Natural killer cell treated with Interleukin-12 subunit alpha and Interleukin-12 subunit beta and Interleukin-15 and Interleukin-18, amount 100 ng/mL, for 72 hours (primary cell): ENCODE data around the gene DPF3. TPM values are rescaled to one million over a fixed set of nuclear protein-coding genes. Genes with fewer than 3 reads are reported as not detected.

ENCODE experiments used
- ATAC-seq, 2 donors: fragments of 150-1000 bp; cut with Tn5 transposase in 1 of 2; sonication (Bioruptor Pico), chemical (Tn5 transposase) in 1 of 2; 2 replicates each; pipeline ENCODE4 v1.10.0; 2021
- DNase-seq: peaks from one replicate; pipeline ENCODE4 v3.0.0; 2022; ENCODE audit warnings: low spot score
- H3K27ac Mint-ChIP-seq, 2 donors: 1 replicate in 1 of 2; 2 replicates in 1 of 2; pipeline ENCODE4 v1.8.0; 2022; ENCODE audit warnings: mixed read lengths in 2 of 2, mild to moderate bottlenecking in 1 of 2, moderate library complexity in 1 of 2
- H3K27me3 Mint-ChIP-seq, 2 donors: 1 replicate in 1 of 2; 2 replicates in 1 of 2; pipeline ENCODE4 v1.8.0; 2022; ENCODE audit warnings: mixed read lengths in 2 of 2
- H3K36me3 Mint-ChIP-seq: one replicate; pipeline ENCODE4 v1.8.0; 2022; ENCODE audit warnings: mixed read lengths
- H3K4me1 Mint-ChIP-seq, 2 donors: 1 replicate in 1 of 2; 2 replicates in 1 of 2; pipeline ENCODE4 v1.8.0; 2022; ENCODE audit warnings: low read depth in 2 of 2, mixed read lengths in 2 of 2, mild to moderate bottlenecking in 1 of 2
- H3K4me3 Mint-ChIP-seq: one replicate; pipeline ENCODE4 v1.8.0; 2022; ENCODE audit warnings: mixed read lengths
- H3K9me3 Mint-ChIP-seq: 2 replicates; pipeline ENCODE4 v1.8.0; 2022; ENCODE audit warnings: mixed read lengths
- total RNA-seq, 2 donors: library from RNA; stranded (reverse); gene quantifications; one replicate each; pipeline ENCODE4 v1.2.3, GENCODE V29; 2022

DPF3 gene
- total RNA-seq, 2 donors from 2014 or later = 11.8 to 13.2 TPM

DNA sequence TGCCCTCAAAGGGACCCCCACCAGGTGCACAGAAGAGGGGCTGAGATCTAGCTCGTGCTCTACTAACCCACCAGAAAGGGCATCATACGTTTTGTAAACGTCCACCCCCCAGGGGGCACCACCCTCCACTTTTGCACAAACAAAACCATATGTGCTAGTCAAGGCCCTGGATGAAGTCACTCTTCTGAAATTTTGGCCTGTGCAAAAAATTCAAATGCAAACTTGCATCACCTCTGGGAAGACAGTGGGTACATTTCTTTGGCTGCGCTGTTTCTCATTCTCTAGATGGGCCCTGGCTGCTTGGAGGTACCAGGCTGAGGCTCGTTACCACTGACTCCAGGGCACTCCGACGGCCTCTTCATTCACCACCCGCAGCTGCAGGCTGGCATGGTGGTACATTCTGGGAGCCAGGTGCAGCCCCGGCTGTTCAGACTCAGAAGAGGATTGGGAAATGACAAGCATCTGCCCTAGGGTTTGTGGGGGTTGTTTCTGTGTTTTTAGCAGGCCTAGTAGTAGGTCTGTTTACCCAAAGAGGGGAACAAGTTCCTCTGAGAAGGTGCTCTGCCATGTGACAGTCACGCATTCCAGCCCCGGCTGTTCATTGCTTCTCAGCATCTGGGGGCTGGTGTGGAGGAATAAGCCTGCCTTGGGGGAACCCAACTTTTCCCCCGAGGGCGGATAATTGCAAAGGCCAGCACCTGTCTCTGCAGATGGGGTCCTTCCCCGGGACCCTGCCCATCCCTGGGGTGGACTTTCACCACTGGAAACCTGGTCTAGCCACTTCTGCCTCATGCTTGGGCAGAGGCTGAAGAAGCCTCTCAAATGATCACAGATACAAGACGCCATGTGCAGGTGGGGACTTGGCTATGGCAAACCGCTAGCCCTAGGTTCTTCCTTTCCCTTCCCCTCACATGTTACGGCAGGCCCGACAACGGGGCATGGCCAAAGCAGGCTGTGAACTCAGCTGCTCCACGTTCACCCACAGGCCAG is 147.6 kb downstream of the DPF3 start:
- DNase-seq (no peak), ATAC-seq (no peak)
- no peak overlapping the region for H3K4me3 Mint-ChIP-seq
- H3K27me3 Mint-ChIP-seq = no peaks in the 10 kb centered on the region
- no peak overlapping the region for H3K27ac Mint-ChIP-seq
- H3K4me1 Mint-ChIP-seq = no peaks in the 10 kb centered on the region
- peaks cover 6% of the 10 kb centered on the region for H3K9me3 Mint-ChIP-seq
- peaks cover 10% of the 10 kb centered on the region for H3K36me3 Mint-ChIP-seq

GRCh38 chr14:72745546-72745945 is 148.4 kb downstream of the DPF3 start:
- Mint-ChIP-seq H3K27ac (no peak overlapping the region), H3K27me3 (no peaks in the 10 kb centered on the region), H3K9me3 (peaks cover 6% of the 10 kb centered on the region), H3K4me1 (peaks cover under 1 to 2% of the 10 kb centered on the region in 2 donors), H3K4me3 (no peak overlapping the region), H3K36me3 (peaks cover 10% of the 10 kb centered on the region)
- ATAC-seq = no peak
- DNase-seq = no peak

DNA sequence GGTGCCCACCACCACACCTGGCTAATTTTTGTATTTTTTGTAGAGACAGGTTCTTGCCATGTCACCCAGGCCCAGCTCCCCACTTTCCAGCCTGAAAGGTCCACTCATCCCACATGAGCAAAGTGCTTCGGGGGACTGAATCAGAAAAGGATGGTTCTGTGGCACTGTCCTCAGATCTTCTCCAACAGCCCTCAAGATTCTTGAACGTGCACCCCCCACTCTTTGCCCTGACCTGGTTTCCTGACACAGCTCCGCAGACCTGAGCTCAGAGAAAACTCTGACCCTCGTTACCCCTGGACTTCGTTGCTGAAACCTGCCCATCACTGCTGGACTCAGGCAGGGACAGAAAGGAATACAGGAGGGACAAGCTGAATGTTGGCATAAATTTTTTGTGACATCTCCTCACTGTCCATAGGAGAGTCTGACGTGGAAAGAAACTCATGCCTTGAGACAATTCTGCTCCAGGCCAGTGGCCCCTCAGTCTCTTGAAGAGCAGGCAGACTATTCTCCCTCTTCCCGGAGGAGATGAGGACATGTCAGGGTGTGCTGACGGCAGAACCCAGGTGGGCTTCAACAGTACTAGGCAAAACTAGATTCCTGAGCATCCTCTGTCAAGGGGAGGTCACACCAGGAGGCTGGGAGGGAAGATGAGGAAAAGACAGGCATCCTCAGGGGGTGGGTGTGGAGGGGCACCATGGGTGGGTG is 149.3 kb downstream of the DPF3 start:
- no peak for DNase-seq
- Mint-ChIP-seq H3K4me3 (no peak overlapping the region), H3K36me3 (peaks cover 10% of the 10 kb centered on the region), H3K9me3 (peaks cover 6% of the 10 kb centered on the region), H3K4me1 (peaks cover 9 to 11% of the 10 kb centered on the region in 2 donors), H3K27ac (no peak overlapping the region), H3K27me3 (no peaks in the 10 kb centered on the region)
- no peak for ATAC-seq

DNA sequence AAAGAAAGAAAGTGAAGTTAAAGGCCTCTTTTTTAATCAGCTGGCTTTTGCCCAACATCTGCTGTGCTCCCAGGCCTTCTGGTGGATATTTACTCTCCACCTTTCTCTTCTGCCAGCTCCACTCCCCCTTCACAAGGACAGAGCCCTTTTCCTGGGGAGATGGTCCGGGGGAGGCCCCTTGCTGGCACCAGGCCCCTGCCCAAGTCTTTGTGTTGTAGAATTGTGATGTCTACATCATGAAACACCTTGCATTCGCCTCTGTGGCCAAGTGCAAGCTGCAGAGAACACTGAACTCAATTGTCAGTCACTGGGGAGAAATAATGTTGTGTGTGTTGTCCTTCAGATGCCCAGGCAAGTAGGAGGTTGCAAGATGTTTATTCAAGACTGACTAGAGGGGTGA is 150.3 kb downstream of the DPF3 start:
- peaks cover 6% of the 10 kb centered on the region for H3K9me3 Mint-ChIP-seq
- H3K27me3 Mint-ChIP-seq = no peaks in the 10 kb centered on the region
- H3K27ac Mint-ChIP-seq = no peak overlapping the region
- no peak overlapping the region for H3K4me3 Mint-ChIP-seq
- peaks cover 9 to 14% of the 10 kb centered on the region in 2 donors for H3K4me1 Mint-ChIP-seq
- DNase-seq (no peak), ATAC-seq (no peak)
- H3K36me3 Mint-ChIP-seq = peaks cover 10% of the 10 kb centered on the region

DNA sequence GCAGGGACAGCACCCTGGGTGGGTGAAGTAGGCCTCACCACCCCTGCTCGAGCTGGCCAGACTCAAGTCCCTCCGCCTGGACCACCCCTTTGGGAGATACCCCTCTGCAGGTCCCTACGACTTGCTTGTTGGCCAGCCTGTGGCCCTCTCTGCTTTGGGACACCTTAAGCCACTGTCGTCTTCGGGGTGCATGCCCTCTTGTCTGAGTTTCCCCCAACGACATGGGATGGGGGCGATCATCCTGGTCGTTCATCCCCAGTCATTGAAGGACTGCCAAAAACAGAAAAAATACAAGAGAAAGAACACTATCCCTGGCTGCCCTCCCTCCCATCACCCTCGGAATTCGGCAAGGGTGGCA is 151.1 kb downstream of the DPF3 start:
- Mint-ChIP-seq H3K9me3 (peaks cover 1% of the 10 kb centered on the region), H3K36me3 (peaks cover 3% of the 10 kb centered on the region), H3K4me1 (peaks cover 9 to 14% of the 10 kb centered on the region in 2 donors), H3K27ac (no peak overlapping the region), H3K27me3 (no peaks in the 10 kb centered on the region), H3K4me3 (no peak overlapping the region)
- ATAC-seq (no peak), DNase-seq (no peak)

- no peak overlapping the region for H3K27ac Mint-ChIP-seq
- no peak for ATAC-seq
Measured at GRCh38 chr14:72742118-72742837, 151.6 kb downstream of the DPF3 start.

DNA sequence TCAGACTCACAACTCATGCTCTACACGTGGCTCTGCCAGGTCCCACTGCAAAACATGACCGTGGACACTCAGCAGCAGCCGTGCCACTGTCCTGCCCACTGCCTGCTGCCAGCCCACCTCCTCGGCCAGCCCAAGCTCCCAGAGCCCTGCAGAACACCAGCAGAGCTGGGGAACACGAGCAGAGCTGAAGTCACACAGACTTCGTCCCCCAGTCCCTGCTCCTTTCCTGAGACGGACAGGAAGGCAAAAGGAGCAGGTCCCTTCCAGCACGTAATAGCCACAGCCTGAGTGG is 152.1 kb downstream of the DPF3 start:
- Mint-ChIP-seq H3K27ac (no peak overlapping the region), H3K9me3 (no peaks in the 10 kb centered on the region), H3K27me3 (no peaks in the 10 kb centered on the region), H3K4me3 (no peak overlapping the region), H3K4me1 (peaks cover 9 to 14% of the 10 kb centered on the region in 2 donors), H3K36me3 (no peaks in the 10 kb centered on the region)
- DNase-seq (no peak), ATAC-seq (peak in 1 of 2 donors; percentile 46)

More at GRCh38 chr14:72742118-72742837, 151.6 kb downstream of the DPF3 start:
- Mint-ChIP-seq H3K9me3 (no peaks in the 10 kb centered on the region), H3K36me3 (no peaks in the 10 kb centered on the region), H3K4me3 (no peak overlapping the region), H3K27me3 (no peaks in the 10 kb centered on the region), H3K4me1 (peaks cover 9 to 14% of the 10 kb centered on the region in 2 donors)
- DNase-seq = no peak

- no peak for ATAC-seq
- no peak for DNase-seq
- Mint-ChIP-seq H3K4me1 (peaks cover 9 to 14% of the 10 kb centered on the region in 2 donors), H3K27me3 (no peaks in the 10 kb centered on the region), H3K27ac (no peak overlapping the region), H3K36me3 (no peaks in the 10 kb centered on the region), H3K4me3 (no peak overlapping the region), H3K9me3 (no peaks in the 10 kb centered on the region)
Measured at GRCh38 chr14:72740966-72741825, 152.7 kb downstream of the DPF3 start.

GRCh38 chr14:72740504-72740961 is 153.4 kb downstream of the DPF3 start:
- Mint-ChIP-seq H3K4me3 (no peak overlapping the region), H3K9me3 (no peaks in the 10 kb centered on the region), H3K4me1 (peaks cover 9 to 14% of the 10 kb centered on the region in 2 donors), H3K27ac (no peak overlapping the region), H3K27me3 (no peaks in the 10 kb centered on the region), H3K36me3 (no peaks in the 10 kb centered on the region)
- DNase-seq (no peak), ATAC-seq (peak; percentile 38 to 59)

DNA sequence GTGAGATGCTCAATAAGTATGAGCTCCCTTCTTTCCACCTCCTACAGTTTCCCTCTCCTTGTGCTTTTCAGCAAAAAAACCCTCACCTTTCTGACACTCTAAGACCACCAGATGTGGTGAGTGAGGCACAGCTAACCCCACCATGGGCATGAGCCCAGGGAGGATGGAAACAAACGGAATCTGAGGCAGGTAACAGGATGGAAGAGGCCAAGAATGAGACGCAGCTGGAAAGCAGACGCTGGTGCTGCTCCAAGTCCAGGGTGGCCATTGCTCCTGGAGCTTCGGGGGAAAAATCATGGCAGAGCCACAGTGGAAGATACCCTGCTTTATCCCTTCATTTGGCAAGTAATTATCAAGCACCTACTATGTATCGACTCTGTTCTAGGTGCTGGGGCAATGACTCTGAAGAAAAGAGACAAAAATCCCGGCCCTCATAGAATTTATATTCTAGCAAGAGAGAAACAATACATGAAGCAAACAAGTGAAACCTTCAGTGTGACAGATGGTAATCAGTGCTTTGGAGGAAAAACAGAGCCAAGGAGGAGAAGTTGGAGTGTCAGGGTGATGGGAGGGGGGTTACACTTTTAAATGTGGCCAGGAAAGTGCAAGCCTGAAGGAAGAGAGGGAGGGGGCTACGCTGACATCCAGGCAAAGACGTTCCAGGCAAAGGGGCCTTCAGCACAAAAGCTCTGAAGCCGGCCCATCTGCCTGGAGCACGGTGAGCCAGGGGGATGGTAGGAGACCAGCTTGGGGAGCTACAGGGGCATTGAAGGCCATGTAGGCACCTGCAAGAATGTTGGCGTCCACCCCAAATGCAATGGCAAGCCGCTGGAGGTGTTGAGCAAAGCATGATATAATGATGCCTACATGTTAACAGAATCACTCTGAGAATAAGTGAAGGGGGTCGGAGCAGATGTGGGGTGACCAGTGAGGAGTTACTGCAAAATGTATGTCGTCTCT is 154.2 kb downstream of the DPF3 start:
- Mint-ChIP-seq H3K27me3 (no peaks in the 10 kb centered on the region), H3K4me3 (no peak overlapping the region), H3K36me3 (no peaks in the 10 kb centered on the region), H3K9me3 (no peaks in the 10 kb centered on the region), H3K27ac (no peak overlapping the region), H3K4me1 (peaks cover 9 to 14% of the 10 kb centered on the region in 2 donors)
- ATAC-seq (no peak), DNase-seq (peak; percentile 13)

DNA sequence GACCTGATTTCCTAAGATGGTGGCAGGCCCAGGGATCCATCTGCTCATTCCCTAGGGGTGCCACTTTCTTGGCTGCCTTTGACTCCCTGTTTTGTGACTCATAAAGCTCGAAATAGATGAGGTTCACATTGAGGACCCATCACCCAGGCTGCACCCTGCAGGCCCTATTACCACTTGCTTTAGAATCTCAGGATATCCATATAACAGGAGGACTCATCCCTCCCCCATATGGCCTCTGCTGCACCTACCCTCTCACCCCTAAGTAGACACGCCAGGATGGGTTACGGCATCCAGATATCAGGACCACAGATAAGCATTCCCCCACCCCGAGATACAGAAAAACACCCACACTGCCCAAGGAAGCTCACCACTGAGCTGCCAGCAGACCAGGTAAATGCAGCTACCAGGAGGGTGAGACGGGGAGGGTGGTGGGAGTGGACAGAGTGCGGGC is 155.7 kb downstream of the DPF3 start:
- Mint-ChIP-seq H3K4me3 (no peak overlapping the region), H3K9me3 (no peaks in the 10 kb centered on the region), H3K4me1 (peaks cover 9 to 14% of the 10 kb centered on the region in 2 donors), H3K36me3 (no peaks in the 10 kb centered on the region), H3K27ac (no peak overlapping the region), H3K27me3 (no peaks in the 10 kb centered on the region)
- DNase-seq (peak; percentile 37), ATAC-seq (no peak)

- H3K4me3 Mint-ChIP-seq = no peak overlapping the region
- DNase-seq (peak; percentile 25), ATAC-seq (no peak)
- peaks cover 9 to 14% of the 10 kb centered on the region in 2 donors for H3K4me1 Mint-ChIP-seq
- H3K27me3 Mint-ChIP-seq = peaks cover 0 to 3% of the 10 kb centered on the region in 2 donors
- H3K27ac Mint-ChIP-seq = no peak overlapping the region
- H3K9me3 Mint-ChIP-seq = no peaks in the 10 kb centered on the region
- no peaks in the 10 kb centered on the region for H3K36me3 Mint-ChIP-seq
Measured at GRCh38 chr14:72737560-72737943, 156.3 kb downstream of the DPF3 start.
